GM12892 (cell line): ENCODE measurements around the gene ATP9A. TPM values are rescaled to one million over a fixed set of nuclear protein-coding genes. Genes with fewer than 3 reads are reported as not detected.
"Not testable (repeated sequence)": the region's sequence is repeated elsewhere in the genome, so short reads cannot be mapped to it uniquely, and the experiment has no call there.

Experiments used
- DNase-seq: peaks from one replicate; pipeline ENCODE4 v3.0.0; 2011; ENCODE audit not compliant: insufficient read length
- FAIRE-seq: peaks from 2 replicates; lab custom pipeline; 2011; peaks lifted over from hg19 to GRCh38; lab: Jason Lieb, UNC
- POLR2A ChIP-seq: IDR thresholded peaks from 2 replicates; pipeline ENCODE4 v1.6.1; 2011; ENCODE audit warnings: low read depth, low read length, control low read depth
- POLR2AphosphoS5 ChIP-seq: IDR thresholded peaks from 2 replicates; pipeline ENCODE4 v1.6.1; 2011; ENCODE audit warnings: low read depth, low read length, control low read depth
- TAF1 ChIP-seq: IDR thresholded peaks from 2 replicates; pipeline ENCODE4 v1.6.1; 2011; ENCODE audit warnings: low read depth, mild to moderate bottlenecking, control low read depth, low read length, borderline replicate concordance
- polyA plus RNA-seq: library from polyadenylated mRNA; unstranded; fragments of >200 nt; gene quantifications from one replicate; pipeline ENCODE4 v1.2.1, GENCODE V29; 2012; ENCODE audit warnings: missing spikeins, inconsistent platforms; ENCODE audit not compliant: missing spikeins

ATP9A gene
- polyA plus RNA-seq = 0.17 TPM

DNA sequence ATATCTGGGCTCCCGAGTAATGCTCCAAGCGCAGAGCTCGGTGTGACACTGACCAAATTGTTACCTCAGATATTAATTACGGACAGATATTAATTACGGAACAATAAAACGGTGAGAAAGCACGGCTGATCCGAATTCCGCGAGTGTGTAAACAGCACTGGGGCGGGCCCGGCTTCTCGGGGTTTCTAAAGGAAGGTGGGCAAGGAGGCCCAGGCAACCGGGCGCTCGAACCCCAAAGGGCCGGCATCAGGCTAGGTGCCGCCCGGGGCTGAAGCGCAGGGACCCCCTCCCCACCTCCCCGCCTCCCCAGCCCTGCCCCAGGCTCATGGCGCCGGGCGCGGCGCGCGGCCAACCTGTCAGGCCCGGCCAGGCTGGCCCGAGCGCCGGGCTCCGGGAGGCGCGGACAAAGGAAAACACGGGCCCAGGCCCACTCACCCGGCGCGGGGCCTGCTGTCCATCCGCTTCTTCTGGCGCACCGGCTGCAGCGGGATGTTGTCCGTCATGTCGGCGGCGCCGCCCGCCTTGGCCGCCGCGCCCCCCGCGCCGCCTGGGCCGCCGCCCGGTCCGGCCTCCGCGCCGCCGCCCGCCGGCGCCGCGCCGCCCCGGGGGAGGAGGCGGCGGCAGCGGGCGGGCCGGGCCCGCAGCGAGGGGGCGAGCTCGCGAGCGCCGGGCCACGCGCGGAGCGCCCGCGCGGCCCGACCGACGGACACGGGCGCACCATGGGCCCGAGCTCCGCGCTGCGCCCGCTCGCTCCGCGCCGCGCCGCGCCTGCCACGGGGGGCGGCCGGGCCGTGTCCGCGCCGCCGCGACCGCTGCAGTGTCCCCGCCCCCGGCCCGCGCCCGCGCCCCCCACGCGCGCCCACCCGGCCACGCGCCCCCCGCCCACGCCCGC lies at the start of gene ATP9A:
TSS of gene ATP9A (minus strand) at position 524 of the 892 bp plus-strand sequence. CDS start at position 503, 21 bp downstream.
- FAIRE-seq = no peak
- no peak for TF ChIP-seq POLR2A
- TF ChIP-seq TAF1 = no peak
- no peak for DNase-seq

- not testable (repeated sequence) for FAIRE-seq, DNase-seq
Measured at GRCh38 chr20:51816856-51817255, 48.7 kb upstream of the ATP9A start.

DNA sequence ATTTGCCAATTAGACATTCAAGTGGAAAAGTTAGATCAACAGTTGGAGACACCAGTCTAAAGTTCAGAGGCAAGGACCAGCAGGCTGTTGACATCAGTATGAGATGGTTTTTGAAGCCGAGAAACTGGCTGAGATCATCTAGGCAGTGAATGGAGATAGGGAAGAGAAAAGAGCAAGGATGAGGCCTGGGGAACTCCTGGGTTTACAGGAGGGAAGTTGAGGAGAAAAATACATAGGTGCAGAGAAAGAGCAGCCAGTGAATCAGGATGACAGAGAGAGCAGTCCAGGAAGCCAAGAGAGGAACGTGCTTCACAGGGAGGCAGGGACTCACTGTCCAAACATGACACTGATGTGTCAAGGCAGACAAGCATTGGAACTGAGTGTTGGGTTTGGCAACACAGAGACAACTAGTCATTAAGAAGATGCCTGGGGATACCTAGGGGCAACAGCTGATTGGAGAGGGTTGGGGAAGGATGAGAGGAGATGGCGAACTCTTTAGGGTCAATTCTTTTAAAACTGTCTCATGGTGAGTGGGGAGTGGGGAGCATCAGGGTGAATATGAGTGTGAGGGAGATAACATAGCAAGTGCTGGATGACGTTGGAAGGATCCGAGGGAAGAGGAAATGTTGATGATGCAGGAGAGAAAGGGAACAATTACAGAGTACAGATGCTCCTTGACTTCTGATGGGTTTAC lies 47.3 kb upstream of the ATP9A start:
- DNase-seq = no peak
- no peak for FAIRE-seq
- TF ChIP-seq POLR2AphosphoS5 (no peak), POLR2A (no peak), TAF1 (no peak)

DNA sequence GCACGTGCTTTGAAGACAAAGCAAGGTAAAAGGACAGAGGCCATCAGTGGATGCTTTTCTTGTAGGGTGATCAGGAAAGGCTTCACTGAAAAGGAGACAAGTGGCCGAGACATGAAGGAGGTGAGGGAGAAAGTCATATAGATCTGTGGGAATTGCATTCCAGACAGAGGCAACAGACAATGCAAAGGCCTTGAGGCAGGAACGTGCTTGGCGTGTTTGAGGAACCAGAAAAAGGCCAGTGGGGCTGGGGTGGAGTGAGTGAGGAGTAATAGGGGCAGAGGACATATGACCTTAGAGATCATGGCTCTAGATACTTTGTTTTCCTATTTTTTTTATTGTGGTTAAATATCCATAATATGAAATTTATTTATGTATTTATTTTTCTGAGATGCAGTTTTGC lies 44.7 kb upstream of the ATP9A start:
- FAIRE-seq = no peak
- TF ChIP-seq POLR2AphosphoS5 (no peak), TAF1 (no peak), POLR2A (no peak)
- no peak for DNase-seq

DNA sequence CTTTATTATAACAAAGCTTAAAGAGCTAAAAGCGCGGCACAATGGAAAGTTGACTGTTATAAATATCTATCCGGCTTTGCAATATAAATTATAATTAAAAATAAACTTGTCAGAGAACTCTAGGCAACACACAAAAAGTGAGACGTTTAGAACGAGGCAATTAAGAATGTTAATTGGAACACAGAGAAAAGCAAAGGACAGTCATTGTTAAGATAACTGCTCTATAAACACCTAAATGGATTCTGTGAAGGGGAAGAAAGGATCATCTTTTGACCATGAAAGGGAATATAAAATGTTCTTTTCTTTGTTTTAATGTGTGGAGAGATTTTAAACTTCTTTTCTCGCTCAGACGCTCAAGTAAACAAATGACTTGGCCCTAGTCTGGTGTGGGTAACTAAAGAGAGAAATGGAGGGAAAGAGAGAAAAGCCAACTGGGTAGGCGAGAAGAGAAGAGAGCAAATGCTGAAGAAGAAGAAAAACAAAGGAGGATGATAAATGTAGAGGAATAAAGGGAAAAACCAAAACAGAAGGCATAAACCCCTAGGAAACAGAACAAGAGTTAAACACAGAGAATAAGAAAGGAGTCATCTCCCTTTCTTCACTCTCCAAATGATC lies 43.4 kb upstream of the ATP9A start:
- FAIRE-seq (no peak), DNase-seq (no peak)
- TF ChIP-seq POLR2A (no peak), TAF1 (no peak), POLR2AphosphoS5 (no peak)

DNA sequence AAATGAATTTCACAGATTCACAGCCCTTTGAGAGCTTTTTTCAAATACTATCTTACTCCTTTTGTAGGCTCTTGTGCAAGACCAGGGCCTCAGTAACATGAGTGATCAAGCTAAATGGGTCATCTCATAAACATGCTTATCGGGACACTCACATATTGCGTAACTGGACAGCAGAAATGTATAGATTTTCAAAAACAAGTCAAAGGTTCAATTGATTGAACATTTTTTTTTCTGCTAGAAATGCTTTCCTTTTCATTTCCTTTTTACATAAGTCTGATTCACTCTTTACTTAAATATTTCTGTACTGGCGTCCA lies 42.8 kb upstream of the ATP9A start:
- DNase-seq (no peak), FAIRE-seq (no peak)
- TF ChIP-seq POLR2A = no peak
- no peak for TF ChIP-seq TAF1
- no peak for TF ChIP-seq POLR2AphosphoS5

DNA sequence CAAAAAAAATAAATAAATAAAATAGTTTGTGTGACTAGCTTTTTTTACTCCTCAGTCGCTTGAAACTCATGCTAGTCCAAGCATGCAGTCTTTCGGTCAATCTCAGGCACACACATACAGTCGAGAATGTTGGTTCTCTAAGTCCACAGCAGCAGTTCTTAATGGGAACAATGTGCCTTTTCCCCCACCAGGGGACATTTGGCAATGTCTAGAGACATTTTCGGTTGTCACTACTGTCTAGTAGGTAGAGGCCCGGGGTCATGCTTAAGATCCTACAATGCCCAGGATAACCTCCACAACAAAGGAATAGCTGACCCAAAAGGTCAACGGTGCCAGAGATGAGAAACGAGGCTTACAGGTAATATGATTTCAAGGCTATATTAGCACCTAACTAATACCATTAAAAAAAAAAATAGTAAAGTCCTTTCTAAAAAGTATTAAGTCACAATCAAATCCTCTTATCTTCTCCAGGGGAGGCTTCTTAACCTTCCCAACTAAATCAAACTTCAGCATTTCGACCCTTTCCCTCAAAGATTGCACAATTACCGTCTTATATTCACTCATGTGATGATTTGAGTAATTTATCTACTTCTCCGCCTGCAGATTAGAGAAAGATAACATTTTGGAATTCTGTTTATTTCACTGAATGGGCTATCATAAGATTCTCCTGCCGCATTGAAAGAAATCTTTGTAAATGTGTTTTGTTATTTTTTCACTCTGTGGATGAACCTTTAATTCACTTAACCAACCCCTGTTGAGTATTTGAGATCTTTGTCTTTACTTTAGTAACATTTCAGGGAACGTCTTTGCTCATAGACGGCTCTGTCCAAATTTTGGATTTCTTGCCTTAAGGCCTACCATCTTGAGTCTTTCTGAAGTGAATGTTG lies 42.2 kb upstream of the ATP9A start:
- TF ChIP-seq POLR2AphosphoS5 (no peak), TAF1 (no peak), POLR2A (no peak)
- FAIRE-seq = no peak
- DNase-seq = no peak

GRCh38 chr20:51807720-51808250 lies 39.6 kb upstream of the ATP9A start:
- no peak for TF ChIP-seq POLR2AphosphoS5
- no peak for TF ChIP-seq POLR2A
- no peak for TF ChIP-seq TAF1
- DNase-seq (no peak), FAIRE-seq (no peak)

DNA sequence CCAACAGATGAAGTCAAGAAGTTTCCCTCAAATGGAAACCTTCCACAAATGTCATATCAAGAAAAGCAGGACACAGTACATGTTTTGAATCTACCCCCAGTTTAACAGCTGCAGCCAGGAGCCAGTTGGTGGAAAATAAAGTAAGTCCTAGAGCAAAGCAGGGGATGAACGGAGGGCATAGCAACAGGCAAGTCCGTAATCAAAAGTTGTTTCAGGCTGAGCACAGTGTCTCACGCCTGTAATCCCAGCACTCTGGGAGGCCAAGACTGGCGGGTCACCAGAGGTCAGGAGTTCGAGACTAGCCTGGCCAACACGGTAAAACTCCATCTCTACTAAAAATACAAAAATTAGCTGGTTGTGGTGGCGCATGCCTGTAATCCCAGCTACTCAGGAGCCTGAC lies 36.6 kb upstream of the ATP9A start:
- no peak for DNase-seq
- TF ChIP-seq TAF1 = no peak
- no peak for TF ChIP-seq POLR2A
- TF ChIP-seq POLR2AphosphoS5 = no peak

DNA sequence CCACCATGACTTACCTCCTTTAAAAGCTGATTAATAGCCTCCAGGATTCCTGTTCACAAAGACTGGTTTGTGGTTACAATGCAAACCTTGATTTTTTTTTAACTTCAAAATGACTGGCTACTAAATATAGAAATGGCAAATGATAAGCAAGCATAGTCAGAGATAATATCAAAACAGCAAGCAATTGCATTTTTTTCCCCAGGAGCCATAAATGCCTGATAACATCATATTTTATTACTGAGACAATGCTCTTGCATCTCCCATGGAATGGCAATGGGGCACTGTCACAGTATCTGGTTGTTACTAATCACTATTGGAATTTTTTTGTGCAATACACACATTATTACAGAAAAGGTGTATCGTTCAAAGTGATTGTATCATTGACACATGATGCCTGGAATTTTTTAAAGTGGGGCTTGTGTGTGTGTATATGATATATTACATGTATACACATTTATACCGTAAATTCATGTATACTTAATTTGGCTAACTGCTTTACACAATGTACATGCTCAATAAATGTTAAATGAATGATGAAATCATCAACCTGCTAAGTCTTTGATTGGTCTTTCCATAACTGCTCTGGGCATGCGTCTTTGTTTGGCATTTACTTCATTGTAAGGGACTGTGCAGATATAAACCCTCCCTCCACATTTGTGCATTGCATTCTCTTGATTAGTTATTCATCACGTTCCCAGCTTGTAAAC lies 35.1 kb upstream of the ATP9A start:
- FAIRE-seq = no peak
- TF ChIP-seq POLR2A = no peak
- TF ChIP-seq TAF1 = no peak
- TF ChIP-seq POLR2AphosphoS5 = no peak
- no peak for DNase-seq

More for the DNA sequence above, 36.6 kb upstream of the ATP9A start:
- FAIRE-seq = no peak

- DNase-seq (no peak), FAIRE-seq (no peak)
- no peak for TF ChIP-seq POLR2A
- TF ChIP-seq POLR2AphosphoS5 = no peak
- TF ChIP-seq TAF1 = no peak
Measured at GRCh38 chr20:51802170-51802751, 34.1 kb upstream of the ATP9A start, which contains the start of gene SALL4. Gene SALL4 (minus strand): TSS chr20:51802521. CDS start chr20:51802408, 113 bp downstream.
